ENCODE measurements around the gene OSBPL5. TPM values are rescaled to one million over a fixed set of nuclear protein-coding genes. Genes with fewer than 3 reads are reported as not detected.

OSBPL5 gene
- total RNA-seq, 2 experiments from 2014 or later: 0.63 to 2.7 TPM

GRCh38 chr11:3101921-3102640, 63.0 kb downstream of the OSBPL5 start:
- BruUV-seq (replicated peaks): no TSS peak
- H3K4me1 ChIP-seq (ENCODE audit: insufficient read depth, low read length, poor library complexity, severe bottlenecking): no peaks in the 10 kb centered on the region
- TF ChIP-seq EZH2phosphoT487 (IDR thresholded peaks at IDR 0.05; ENCODE audit: borderline replicate concordance, low read depth, low read length): no peak
- H2AFZ ChIP-seq (ENCODE audit: low read length): no peak overlapping the region
- POLR2A ChIA-PET: no interaction called here
- H3K9me2 ChIP-seq (ENCODE audit: insufficient read depth, low read length): no peaks in the 10 kb centered on the region
- no peak overlapping the region for H3K4me3 ChIP-seq (ENCODE audit: low read depth, low read length, poor library complexity, severe bottlenecking)
- no peaks in the 10 kb centered on the region for H3K36me3 ChIP-seq (ENCODE audit: insufficient read depth, low read length)
- intact Hi-C loops (cut with micrococcal nuclease; ENCODE audit: unreplicated experiment): no loop called here
- no peak overlapping the region for H3K27ac ChIP-seq (ENCODE audit: low read depth, low read length, poor library complexity, severe bottlenecking)
- DNase-seq (ENCODE audit: low spot score): no peak
- no peaks in the 10 kb centered on the region for H4K20me1 ChIP-seq (ENCODE audit: insufficient read depth, low read length)
- no peaks in the 10 kb centered on the region for H3K79me2 ChIP-seq (ENCODE audit: insufficient read depth, low read depth, low read length)
- no peak overlapping the region for H3K4me2 ChIP-seq (ENCODE audit: low read length)
- CTCF ChIA-PET (ENCODE audit: unreplicated experiment): no interaction called here
- H3K9me3 ChIP-seq (ENCODE audit: low read length): no peaks in the 10 kb centered on the region

GRCh38 chr11:3099178-3099577, 65.9 kb downstream of the OSBPL5 start:
- Histone ChIP-seq H4K20me1 (ENCODE audit: insufficient read depth, low read length) (no peaks in the 10 kb centered on the region), H2AFZ (ENCODE audit: low read length) (no peak overlapping the region), H3K4me2 (ENCODE audit: low read length) (no peak overlapping the region), H3K36me3 (ENCODE audit: insufficient read depth, low read length) (no peaks in the 10 kb centered on the region), H3K79me2 (ENCODE audit: insufficient read depth, low read depth, low read length) (no peaks in the 10 kb centered on the region), H3K4me3 (ENCODE audit: low read depth, low read length, poor library complexity, severe bottlenecking) (no peak overlapping the region), H3K4me1 (ENCODE audit: insufficient read depth, low read length, poor library complexity, severe bottlenecking) (no peaks in the 10 kb centered on the region), H3K9me3 (ENCODE audit: low read length) (no peaks in the 10 kb centered on the region), H3K27ac (ENCODE audit: low read depth, low read length, poor library complexity, severe bottlenecking) (no peak overlapping the region), H3K9me2 (ENCODE audit: insufficient read depth, low read length) (no peaks in the 10 kb centered on the region)
- ChIA-PET CTCF (ENCODE audit: unreplicated experiment) (no interaction called here), POLR2A (no interaction called here)
- intact Hi-C loops (cut with micrococcal nuclease; ENCODE audit: unreplicated experiment): no loop called here
- no TSS peak for BruUV-seq (replicated peaks)
- no peak for DNase-seq (ENCODE audit: low spot score)
- TF ChIP-seq CTCF (conservative IDR thresholded peaks at IDR 0.05; ENCODE audit: low read length) (no peak), EZH2phosphoT487 (IDR thresholded peaks at IDR 0.05; ENCODE audit: borderline replicate concordance, low read depth, low read length) (no peak)

GRCh38 chr11:3096909-3097530, 68.1 kb downstream of the OSBPL5 start:
- no peak overlapping the region for H3K27ac ChIP-seq (ENCODE audit: low read depth, low read length, poor library complexity, severe bottlenecking)
- H3K36me3 ChIP-seq (ENCODE audit: insufficient read depth, low read length): no peaks in the 10 kb centered on the region
- no peaks in the 10 kb centered on the region for H3K4me1 ChIP-seq (ENCODE audit: insufficient read depth, low read length, poor library complexity, severe bottlenecking)
- no peak for DNase-seq (ENCODE audit: low spot score)
- no peak overlapping the region for H2AFZ ChIP-seq (ENCODE audit: low read length)
- H4K20me1 ChIP-seq (ENCODE audit: insufficient read depth, low read length): no peaks in the 10 kb centered on the region
- H3K9me2 ChIP-seq (ENCODE audit: insufficient read depth, low read length): no peaks in the 10 kb centered on the region
- H3K9me3 ChIP-seq (ENCODE audit: low read length): no peaks in the 10 kb centered on the region
- TF ChIP-seq EZH2phosphoT487 (IDR thresholded peaks at IDR 0.05; ENCODE audit: borderline replicate concordance, low read depth, low read length): no peak
- no peak for TF ChIP-seq CTCF (conservative IDR thresholded peaks at IDR 0.05; ENCODE audit: low read length)
- CTCF ChIA-PET (ENCODE audit: unreplicated experiment): no interaction called here
- H3K4me2 ChIP-seq (ENCODE audit: low read length): no peak overlapping the region
- POLR2A ChIA-PET: no interaction called here
- no peaks in the 10 kb centered on the region for H3K79me2 ChIP-seq (ENCODE audit: insufficient read depth, low read depth, low read length)
- no peak overlapping the region for H3K4me3 ChIP-seq (ENCODE audit: low read depth, low read length, poor library complexity, severe bottlenecking)
- no TSS peak for BruUV-seq (replicated peaks)
- intact Hi-C loops (cut with micrococcal nuclease; ENCODE audit: unreplicated experiment): no loop called here

Data from OCI-LY7 (cell line).